Mucosa of descending colon (tissue), 3 donors: Measurements from ENCODE around the gene GPC4. TPM values are rescaled to one million over a fixed set of nuclear protein-coding genes. Genes with fewer than 3 reads are reported as not detected.

Experiments used
- ATAC-seq: fragments of 200-7000 bp; cut with Tn5 transposase; one replicate; pipeline ENCODE4 v1.9.1; 2020; ENCODE audit warnings: mild to moderate bottlenecking, moderate library complexity
- DNase-seq, 3 donors: peaks; one replicate each; pipeline ENCODE4 v3.0.0-alpha.2; 2020
- H3K36me3 ChIP-seq: fragments of 200-600 bp; one replicate; pipeline ENCODE4 v1.8.0; 2021; ENCODE audit warnings: low read depth, mild to moderate bottlenecking
- H3K4me1 ChIP-seq: fragments of 200-600 bp; one replicate; pipeline ENCODE4 v1.8.0; 2021; ENCODE audit warnings: low read depth, mild to moderate bottlenecking
- H3K4me3 ChIP-seq: fragments of 200-600 bp; one replicate; pipeline ENCODE4 v1.8.0; 2021; ENCODE audit warnings: mild to moderate bottlenecking
- H3K9me3 ChIP-seq: fragments of 200-600 bp; one replicate; pipeline ENCODE4 v1.8.0; 2021; ENCODE audit warnings: mild to moderate bottlenecking
- CTCF ChIP-seq: fragments of 200-600 bp; IDR thresholded peaks from one replicate; pipeline ENCODE4 v1.8.0; 2022; ENCODE audit warnings: antibody characterized with exemption, mild to moderate bottlenecking
- intact Hi-C, 2 donors: fragments of 100-400 bp; cut with DNase I in 1 of 2; cut with micrococcal nuclease in 1 of 2; formaldehyde crosslinking; loops; one replicate each; pipeline versions ENCODE4 v1.11.0 to v1.11.1; 2022; cut with DNase I, micrococcal nuclease
- total RNA-seq, 3 donors: library from RNA; stranded (reverse); fragmentation: NEBNext Ultra II Directional in 2 of 3; extraction: Animal tissue kit (Norgen Biotek cat#: 25700) in 2 of 3; gene quantifications; one replicate each; pipeline versions ENCODE4 v1.2.1 to v1.2.4, GENCODE V29; 2021 to 2023
- donor health status: DM: no; HTN: no; CAD: no; lungs with moderate emphysema.
- donor health status: DM: no; HTN: no; CAD: no.
- donor health status: DM: no; HTN: yes; CAD: no.

GPC4 gene
- total RNA-seq, 3 donors from 2014 or later, result 12.7 to 33.5 (median 18.4) TPM

- TF ChIP-seq CTCF, result no peak
- Histone ChIP-seq H3K9me3 (no peaks in the 10 kb centered on the region), H3K36me3 (no peaks in the 10 kb centered on the region), H3K4me3 (no peak overlapping the region), H3K4me1 (no peaks in the 10 kb centered on the region)
- intact Hi-C loops, result loop anchor here in 1 of 2 donors (10.0 kb wide), 1 partner anchor 76 kb away; no protein-coding TSS in a partner anchor
- ATAC-seq (no peak), DNase-seq (no peak)
These were observed 4.7 kb downstream of the GPC4 start for GRCh38 chrX:133410550-133410949.

- H3K36me3 ChIP-seq, result no peaks in the 10 kb centered on the region
- ATAC-seq (no peak), DNase-seq (no peak)
- H3K4me1 ChIP-seq, result no peaks in the 10 kb centered on the region
- H3K9me3 ChIP-seq, result no peaks in the 10 kb centered on the region
- H3K4me3 ChIP-seq, result no peak overlapping the region
- no peak for TF ChIP-seq CTCF
- intact Hi-C loops, result no loop called here
These were observed 9.6 kb downstream of the GPC4 start for GRCh38 chrX:133405498-133406185.

DNA sequence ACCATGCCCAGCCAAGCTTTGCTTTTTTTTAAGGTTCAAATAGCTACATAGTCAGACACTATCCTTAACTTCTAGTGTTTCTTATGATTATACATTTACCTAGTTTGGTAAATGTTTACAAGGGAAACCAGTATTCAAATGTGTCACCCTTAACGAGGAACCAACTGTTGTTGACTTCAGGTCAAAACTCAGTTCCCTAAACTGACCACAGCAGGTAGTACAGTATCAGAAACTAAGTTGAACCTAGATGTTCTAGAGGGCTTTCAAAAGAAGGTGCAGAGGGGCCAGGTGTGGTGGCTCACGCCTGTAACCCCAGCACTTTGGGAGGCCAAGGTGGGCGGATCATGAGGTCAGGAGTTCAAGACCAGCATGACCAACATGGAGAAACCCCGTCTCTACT lies 11.3 kb downstream of the GPC4 start:
- intact Hi-C loops, result no loop called here
- Histone ChIP-seq H3K9me3 (no peaks in the 10 kb centered on the region), H3K36me3 (no peaks in the 10 kb centered on the region), H3K4me1 (no peaks in the 10 kb centered on the region), H3K4me3 (no peak overlapping the region)
- DNase-seq, result no peak
- no peak for ATAC-seq
- TF ChIP-seq CTCF, result no peak

- ATAC-seq (no peak), DNase-seq (no peak)
- H3K36me3 ChIP-seq, result no peaks in the 10 kb centered on the region
- intact Hi-C loops, result no loop called here
- H3K9me3 ChIP-seq, result no peaks in the 10 kb centered on the region
- H3K4me1 ChIP-seq, result no peaks in the 10 kb centered on the region
- no peak overlapping the region for H3K4me3 ChIP-seq
- no peak for TF ChIP-seq CTCF
These were observed 12.3 kb downstream of the GPC4 start for GRCh38 chrX:133402830-133403625.

DNA sequence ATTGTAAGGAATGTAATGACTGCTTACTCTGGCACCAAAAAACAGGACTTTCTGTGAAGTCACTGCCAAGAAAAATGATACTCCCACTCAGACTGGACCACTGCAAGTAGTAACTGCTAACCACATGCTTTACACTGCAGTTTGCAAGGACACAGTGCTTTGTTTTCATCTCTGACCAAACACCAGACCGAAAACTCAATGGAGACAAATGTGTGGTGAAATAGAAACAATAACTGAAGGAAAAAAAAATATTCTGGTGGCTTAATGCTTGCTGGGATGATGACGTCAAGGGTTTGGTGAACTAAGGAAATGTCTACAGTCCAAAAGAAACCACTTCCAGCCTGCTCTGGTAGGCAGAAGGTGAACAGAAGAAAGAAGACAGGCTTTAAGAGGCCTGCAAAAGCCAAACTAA lies 13.2 kb downstream of the GPC4 start:
- intact Hi-C loops, result no loop called here
- Histone ChIP-seq H3K4me3 (no peak overlapping the region), H3K9me3 (no peaks in the 10 kb centered on the region), H3K4me1 (no peaks in the 10 kb centered on the region), H3K36me3 (no peaks in the 10 kb centered on the region)
- DNase-seq, result no peak
- no peak for ATAC-seq
- TF ChIP-seq CTCF, result no peak
